Heart left ventricle (tissue), 16 donors: ENCODE results near the gene MDH2. TPM values are rescaled to one million over a fixed set of nuclear protein-coding genes. Genes with fewer than 3 reads are reported as not detected.
"Not testable (repeated sequence)": the region's sequence is repeated elsewhere in the genome, so short reads cannot be mapped to it uniquely, and the experiment has no call there.

Source experiments
- ATAC-seq, 4 donors: fragments of 200-7000 bp; cut with Tn5 transposase; one replicate each; pipeline ENCODE4 v1.9.1; 2020 to 2022; ENCODE audit warnings: moderate library complexity in 4 of 4, mild to moderate bottlenecking in 3 of 4, moderate number of reproducible peaks in 1 of 4
- DNase-seq, 5 donors: peaks; one replicate each; pipeline ENCODE4 v3.0.0-alpha.2; 2020
- H3K27ac ChIP-seq, 12 donors: fragments of 200-600 bp; sonication (generic) in 4 of 12; one replicate each; pipeline versions ENCODE4 v1.5.0 to v1.8.0; 2016 to 2022; ENCODE audit warnings: mild to moderate bottlenecking in 2 of 12
- H3K27me3 ChIP-seq, 9 donors: fragments of 200-600 bp; sonication (generic) in 2 of 9; one replicate each; pipeline versions ENCODE4 v1.5.1 to v1.8.0; 2016 to 2022; ENCODE audit warnings: mild to moderate bottlenecking in 3 of 9
- H3K36me3 ChIP-seq, 9 donors: fragments of 200-600 bp; sonication (generic) in 2 of 9; one replicate each; pipeline versions ENCODE4 v1.5.0 to v1.8.0; 2018 to 2022; ENCODE audit warnings: mild to moderate bottlenecking in 2 of 9
- H3K4me1 ChIP-seq, 12 donors: fragments of 200-600 bp; sonication (generic) in 4 of 12; one replicate each; pipeline versions ENCODE4 v1.5.0 to v1.8.0; 2016 to 2022; ENCODE audit warnings: mild to moderate bottlenecking in 3 of 12
- H3K4me3 ChIP-seq, 12 donors: fragments of 200-600 bp; sonication (generic) in 4 of 12; one replicate each; pipeline versions ENCODE4 v1.5.0 to v1.8.0; 2017 to 2022; ENCODE audit warnings: mild to moderate bottlenecking in 9 of 12, moderate library complexity in 4 of 12
- H3K9me3 ChIP-seq, 12 donors: fragments of 200-600 bp; sonication (generic) in 4 of 12; one replicate each; pipeline versions ENCODE4 v1.5.0 to v1.8.0; 2016 to 2022; ENCODE audit warnings: mild to moderate bottlenecking in 1 of 12
- POLR2A ChIP-seq, 2 donors: fragments of 450-650 bp; IDR thresholded peaks; one replicate each; pipeline ENCODE4 v1.6.1; 2017; ENCODE audit warnings: antibody characterized with exemption in 2 of 2, mild to moderate bottlenecking in 2 of 2, moderate library complexity in 2 of 2
- WGBS, 4 donors: extraction: QIAGEN DNeasy Blood & Tissue Kit in 2 of 4; methylation state at CpG; one replicate each; pipeline versions ENCODE4 v1.1.5 to v1.1.7; 2013 to 2018; 5-methylcytosine and 5-hydroxymethylcytosine counted together
- intact Hi-C, 10 donors: fragments of 100-400 bp; cut with DNase I; formaldehyde crosslinking; loops; one replicate each; pipeline versions ENCODE4 v1.11.1 to v1.14.2; 2022
- polyA plus RNA-seq, 2 donors: library from polyadenylated mRNA; stranded (reverse); fragments of 200-250 nt; gene quantifications; one replicate each; pipeline ENCODE4 v1.2.3, GENCODE V29; 2013
- total RNA-seq, 9 donors: library from RNA; depleted of rRNA in 2 of 9; stranded (reverse); fragments of >200 nt in 2 of 9; fragmentation: NEBNext Ultra II Directional in 3 of 9; extraction: Animal tissue kit (Norgen Biotek cat#: 25700) in 3 of 9; gene quantifications; one replicate each; pipeline versions ENCODE4 v1.1.0 to v1.2.4, GENCODE V29; 2016 to 2023
- TF ChIP-seq, protein P1 (sequence below), 12 donors: fragments of 200-600 bp; sonication (generic) in 4 of 12; IDR thresholded peaks; one replicate each; pipeline versions ENCODE4 v1.5.0 to v1.8.0; 2018 to 2022; ENCODE audit warnings: antibody characterized with exemption in 12 of 12, mild to moderate bottlenecking in 5 of 12
- donor health status: ischemic (EF 13 %, LVEDD 7.1; RV severe dilation, severe dysfunction).
- donor health status: healthy with polysubstance abuse.
- donor health status: DM: no; HTN: yes; CAD: no.
- donor health status: DM: no; HTN: no; CAD: no.
- donor health status: ischemic (EF 25% LVEDD 6.9; RV normal size, moderate dysfunction).
- donor health status: ischemic (EF 25% LVEDD 5.7; RV mildly dilated, moderate dysfunction).
- donor health status: healthy.
- donor health status: DM: yes; HTN: yes; CAD: no.
- donor health status: ischemic (EF 35%, LVEDD 5.7; RV mildly dilated, moderate dysfunction).
- donor health status: nonischemic (EF 11% LVEDD 7.7; RV severe dilation, severe dysfunction).
- donor health status: DM: yes; HTN: yes; CAD: no.
- donor health status: PGD.
- donor health status: ischemic (EF 29% LVEDD 5.4; RV normal size, mild dysfunction).
- donor health status: nonischemic (EF 23%, LVEDD 6.1; RV moderate dilation, normal function).

Gene MDH2
- total and polyA plus RNA-seq, 11 donors = 140 to 591 (median 393) TPM

- no peaks in the 10 kb centered on the region for H3K4me1 ChIP-seq
- H3K9me3 ChIP-seq = no peaks in the 10 kb centered on the region
- H3K27ac ChIP-seq = no peak overlapping the region
- H3K36me3 ChIP-seq = no peaks in the 10 kb centered on the region
- DNase-seq = no peak
- intact Hi-C loops = no loop called here
- 90 to 95% (median 90%) methylated on average over 5 of the region's 5 CpGs for WGBS, 4 donors
- TF ChIP-seq POLR2A (IDR thresholded peaks at IDR 0.05) = no peak
- TF ChIP-seq, protein P1, sequence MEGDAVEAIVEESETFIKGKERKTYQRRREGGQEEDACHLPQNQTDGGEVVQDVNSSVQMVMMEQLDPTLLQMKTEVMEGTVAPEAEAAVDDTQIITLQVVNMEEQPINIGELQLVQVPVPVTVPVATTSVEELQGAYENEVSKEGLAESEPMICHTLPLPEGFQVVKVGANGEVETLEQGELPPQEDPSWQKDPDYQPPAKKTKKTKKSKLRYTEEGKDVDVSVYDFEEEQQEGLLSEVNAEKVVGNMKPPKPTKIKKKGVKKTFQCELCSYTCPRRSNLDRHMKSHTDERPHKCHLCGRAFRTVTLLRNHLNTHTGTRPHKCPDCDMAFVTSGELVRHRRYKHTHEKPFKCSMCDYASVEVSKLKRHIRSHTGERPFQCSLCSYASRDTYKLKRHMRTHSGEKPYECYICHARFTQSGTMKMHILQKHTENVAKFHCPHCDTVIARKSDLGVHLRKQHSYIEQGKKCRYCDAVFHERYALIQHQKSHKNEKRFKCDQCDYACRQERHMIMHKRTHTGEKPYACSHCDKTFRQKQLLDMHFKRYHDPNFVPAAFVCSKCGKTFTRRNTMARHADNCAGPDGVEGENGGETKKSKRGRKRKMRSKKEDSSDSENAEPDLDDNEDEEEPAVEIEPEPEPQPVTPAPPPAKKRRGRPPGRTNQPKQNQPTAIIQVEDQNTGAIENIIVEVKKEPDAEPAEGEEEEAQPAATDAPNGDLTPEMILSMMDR (IDR thresholded peaks at IDR 0.05) = no peak
- H3K27me3 ChIP-seq = peaks cover 0 to 4% (median 0%) of the 10 kb centered on the region in 9 donors
- H3K4me3 ChIP-seq = no peak overlapping the region
- ATAC-seq = no peak
These were observed 43.6 kb downstream of the MDH2 start for GRCh38 chr7:76091506-76091905.

- H3K27me3 ChIP-seq, H3K36me3 ChIP-seq, ATAC-seq, intact Hi-C loops, H3K4me3 ChIP-seq, DNase-seq, H3K9me3 ChIP-seq, H3K4me1 ChIP-seq, H3K27ac ChIP-seq: not testable (repeated sequence)
- 81 to 93% (median 86%) methylated on average over 5 of the region's 5 CpGs for WGBS, 4 donors
These were observed 45.6 kb downstream of the MDH2 start for GRCh38 chr7:76093531-76093930.

- H3K36me3 ChIP-seq, intact Hi-C loops, DNase-seq, H3K4me3 ChIP-seq, ATAC-seq, H3K27me3 ChIP-seq, H3K4me1 ChIP-seq, H3K27ac ChIP-seq, H3K9me3 ChIP-seq: not testable (repeated sequence)
- WGBS, 4 donors = 87 to 89% (median 88%) methylated on average over 5 of the region's 5 CpGs
These were observed 46.4 kb downstream of the MDH2 start for GRCh38 chr7:76094326-76094725.

- no peaks in the 10 kb centered on the region for H3K9me3 ChIP-seq
- ATAC-seq = no peak
- H3K4me3 ChIP-seq = no peak overlapping the region
- H3K4me1 ChIP-seq = no peaks in the 10 kb centered on the region
- TF ChIP-seq, protein P1 (IDR thresholded peaks at IDR 0.05) = no peak
- TF ChIP-seq POLR2A (IDR thresholded peaks at IDR 0.05) = no peak
- WGBS, 4 donors = 77 to 94% (median 83%) methylated on average over 3 of the region's 3 CpGs
- no peaks in the 10 kb centered on the region for H3K36me3 ChIP-seq
- no peak for DNase-seq
- no peak overlapping the region for H3K27ac ChIP-seq
- peaks cover 0 to 4% (median 0%) of the 10 kb centered on the region in 9 donors for H3K27me3 ChIP-seq
- intact Hi-C loops = no loop called here
These were observed 48.0 kb downstream of the MDH2 start for GRCh38 chr7:76095908-76096307.

DNA sequence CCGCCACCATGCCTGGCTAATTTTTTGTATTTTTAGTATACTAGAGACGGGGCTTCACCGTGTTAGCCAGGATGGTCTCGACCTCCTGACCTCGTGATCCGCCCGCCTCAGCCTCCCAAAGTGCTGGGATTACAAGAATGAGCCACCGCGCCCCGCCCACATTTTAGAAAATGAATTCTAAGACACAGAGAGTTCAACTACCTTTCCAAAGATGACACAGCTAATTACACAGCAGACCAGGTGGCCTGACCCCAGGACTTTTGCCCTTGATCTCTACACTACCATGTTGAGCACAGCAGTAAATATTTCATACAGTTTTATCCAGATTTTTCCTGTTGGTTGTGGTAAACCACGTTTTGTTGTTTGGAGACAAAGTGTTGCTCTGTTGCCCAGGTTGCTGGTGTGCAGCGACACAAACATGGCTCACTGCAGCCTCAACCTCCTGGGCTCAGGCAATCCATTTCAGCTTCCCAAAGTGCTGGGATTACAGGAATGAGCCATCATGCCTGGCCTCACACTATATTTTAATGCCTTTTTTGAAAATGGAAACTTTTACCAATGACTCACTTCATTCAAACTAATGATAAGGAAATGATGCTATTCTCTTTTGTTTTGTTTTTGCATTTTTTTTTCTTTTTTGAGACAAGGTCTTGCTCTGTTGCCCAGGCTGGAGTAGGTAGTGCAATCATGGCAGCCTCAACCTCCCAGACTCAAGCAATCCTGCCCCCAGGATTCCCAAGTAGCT lies 54.0 kb downstream of the MDH2 start:
- H3K27ac ChIP-seq, H3K36me3 ChIP-seq, intact Hi-C loops, ATAC-seq, H3K9me3 ChIP-seq, DNase-seq, H3K4me1 ChIP-seq, H3K27me3 ChIP-seq, H3K4me3 ChIP-seq: not testable (repeated sequence)
- WGBS, 4 donors = 84 to 91% (median 85%) methylated on average over 12 of the region's 12 CpGs

DNA sequence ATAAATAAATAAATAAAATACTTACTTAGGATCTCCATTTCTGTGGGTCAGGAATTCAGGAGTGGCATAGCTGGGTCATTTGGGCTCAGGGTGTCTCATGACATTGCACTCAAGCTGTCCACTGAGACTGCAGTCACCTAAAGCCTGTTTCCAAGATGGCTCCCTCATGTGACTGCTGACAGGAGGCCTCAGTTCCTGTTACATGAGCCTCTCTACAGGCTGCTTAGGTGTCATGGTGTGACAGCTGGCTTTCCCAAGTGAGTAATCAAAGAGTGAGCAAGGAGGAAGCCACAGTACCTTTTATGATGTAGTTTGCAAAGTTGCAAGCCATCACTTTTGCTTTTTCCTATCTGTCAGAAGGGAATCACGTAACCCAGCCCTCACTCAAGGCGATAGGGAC lies 55.9 kb downstream of the MDH2 start:
- H3K9me3 ChIP-seq, H3K27me3 ChIP-seq, H3K4me3 ChIP-seq, H3K4me1 ChIP-seq, H3K36me3 ChIP-seq, intact Hi-C loops, H3K27ac ChIP-seq, DNase-seq, ATAC-seq: not testable (repeated sequence)
- 97 to 100% (median 99%) methylated on average over 2 of the region's 2 CpGs for WGBS, 4 donors

DNA sequence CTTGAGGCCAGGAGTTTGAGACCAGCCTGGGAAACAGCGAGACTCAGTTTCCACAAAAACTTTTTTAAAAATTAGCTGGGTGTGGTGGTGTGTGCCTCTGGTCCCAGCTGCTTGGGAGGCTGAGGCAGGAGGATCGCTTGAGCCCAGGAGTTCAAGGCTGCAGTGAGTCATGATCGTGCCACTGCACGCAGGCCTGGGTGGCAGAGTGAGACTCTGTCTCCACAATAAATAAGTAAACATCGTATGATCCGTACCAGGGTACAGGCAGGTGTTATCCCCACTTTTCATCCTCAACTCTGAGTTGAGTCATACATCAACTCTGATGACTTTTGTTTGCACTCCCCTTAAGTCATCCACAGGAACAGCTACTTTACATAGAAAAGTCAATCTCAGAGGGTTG lies 58.2 kb downstream of the MDH2 start:
- H3K36me3 ChIP-seq, intact Hi-C loops, ATAC-seq, H3K27ac ChIP-seq, H3K27me3 ChIP-seq, H3K4me1 ChIP-seq, H3K9me3 ChIP-seq, H3K4me3 ChIP-seq, DNase-seq: not testable (repeated sequence)
- WGBS, 4 donors = 95 to 98% (median 98%) methylated on average over 6 of the region's 6 CpGs
